Body of pancreas (tissue), 4 donors: ENCODE results near the gene SLC35G1. TPM values are rescaled to one million over a fixed set of nuclear protein-coding genes. Genes with fewer than 3 reads are reported as not detected.

Experiments
- ATAC-seq: fragments of 150-250 bp; one replicate; pipeline ENCODE4 v1.9.1; 2016
- DNase-seq, 4 donors: peaks; one replicate each; pipeline ENCODE4 v3.0.0-alpha.2; 2019
- H3K27ac ChIP-seq, 4 donors: fragments of 200-600 bp; sonication (generic); 1 replicate in 3 of 4; 2 replicates in 1 of 4; pipeline versions ENCODE4 v1.5.1 to v1.6.1; 2016 to 2019; ENCODE audit warnings: mild to moderate bottlenecking in 1 of 4, mixed read lengths in 1 of 4, moderate library complexity in 1 of 4
- H3K27me3 ChIP-seq, 2 donors: fragments of 200-600 bp; sonication (generic); one replicate each; pipeline ENCODE4 v1.6.0; 2016; ENCODE audit warnings: mild to moderate bottlenecking in 1 of 2
- H3K36me3 ChIP-seq, 2 donors: fragments of 200-600 bp; sonication (generic); replicated peaks in 1 of 2; 2 replicates each; pipeline ENCODE4 v1.5.1; 2016; ENCODE audit warnings: low read depth in 2 of 2; ENCODE audit not compliant: insufficient read depth in 1 of 2
- H3K4me1 ChIP-seq: fragments of 200-600 bp; sonication (generic); one replicate; pipeline ENCODE4 v1.6.0; 2016
- H3K4me3 ChIP-seq, 2 donors: fragments of 200-600 bp; sonication (generic); 1 replicate in 1 of 2; 2 replicates in 1 of 2; pipeline ENCODE4 v1.5.1; 2016 to 2019
- H3K9me3 ChIP-seq, 3 donors: fragments of 200-600 bp; sonication (generic); 1 replicate in 2 of 3; 2 replicates in 1 of 3; pipeline ENCODE4 v1.5.1; 2016
- POLR2A ChIP-seq, 3 donors: fragments of 450-650 bp; IDR thresholded peaks; one replicate each; pipeline ENCODE4 v1.6.1; 2016; ENCODE audit warnings: antibody characterized with exemption in 3 of 3, mild to moderate bottlenecking in 2 of 3
- WGBS, 2 donors: methylation state at CpG; one replicate each; pipeline ENCODE4 v1.1.5; 2017; 5-methylcytosine and 5-hydroxymethylcytosine counted together
- intact Hi-C: fragments of 100-400 bp; cut with DNase I; formaldehyde crosslinking; loops from one replicate; pipeline ENCODE4 v1.15.1; 2023
- total RNA-seq, 2 donors: library from RNA; depleted of rRNA; stranded (reverse); fragments of >200 nt; gene quantifications; one replicate each; pipeline ENCODE4 v1.1.0, GENCODE V29; 2016
- TF ChIP-seq, protein P1 (sequence below), 7 experiments: fragments of 450-650 bp in 4 of 7; fragments of 200-600 bp in 3 of 7; sonication (generic) in 3 of 7; IDR thresholded peaks; one replicate each; pipeline ENCODE4 v1.5.1; 2016 to 2019; ENCODE audit warnings: antibody characterized with exemption in 7 of 7

SLC35G1 gene
- total RNA-seq, 2 donors from 2014 or later = 7.0 to 24.1 TPM

DNA sequence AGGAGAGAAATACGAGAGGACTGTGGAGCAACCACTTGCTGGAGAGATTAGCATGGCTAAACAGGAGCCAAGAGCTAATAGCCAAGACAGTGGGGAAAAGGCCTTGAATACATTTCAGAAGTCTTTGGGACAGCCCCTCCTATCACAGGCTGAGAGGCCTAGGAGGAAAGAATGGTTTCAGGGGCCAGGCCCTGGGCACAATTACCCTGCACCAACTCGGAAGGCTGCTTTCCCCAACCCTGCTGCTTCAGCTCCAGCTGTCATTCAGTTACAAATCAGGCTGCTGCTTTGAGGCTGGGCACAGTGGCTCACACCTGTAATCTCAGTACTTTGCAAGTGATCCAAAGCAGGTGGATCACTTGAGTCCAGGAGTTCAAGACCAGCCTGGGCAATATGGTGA lies 32.0 kb upstream of the SLC35G1 start:
- no peaks in the 10 kb centered on the region for H3K9me3 ChIP-seq
- no peak overlapping the region for H3K4me3 ChIP-seq
- H3K4me1 ChIP-seq = no peaks in the 10 kb centered on the region
- 83 to 91% methylated on average over 2 of the region's 2 CpGs for WGBS, 2 donors
- no peak overlapping the region for H3K27ac ChIP-seq
- ATAC-seq (no peak), DNase-seq (no peak)
- no peaks in the 10 kb centered on the region for H3K27me3 ChIP-seq
- intact Hi-C loops = no loop called here
- H3K36me3 ChIP-seq = no peaks in the 10 kb centered on the region
- no peak for TF ChIP-seq POLR2A (IDR thresholded peaks at IDR 0.05)
- TF ChIP-seq, protein P1, sequence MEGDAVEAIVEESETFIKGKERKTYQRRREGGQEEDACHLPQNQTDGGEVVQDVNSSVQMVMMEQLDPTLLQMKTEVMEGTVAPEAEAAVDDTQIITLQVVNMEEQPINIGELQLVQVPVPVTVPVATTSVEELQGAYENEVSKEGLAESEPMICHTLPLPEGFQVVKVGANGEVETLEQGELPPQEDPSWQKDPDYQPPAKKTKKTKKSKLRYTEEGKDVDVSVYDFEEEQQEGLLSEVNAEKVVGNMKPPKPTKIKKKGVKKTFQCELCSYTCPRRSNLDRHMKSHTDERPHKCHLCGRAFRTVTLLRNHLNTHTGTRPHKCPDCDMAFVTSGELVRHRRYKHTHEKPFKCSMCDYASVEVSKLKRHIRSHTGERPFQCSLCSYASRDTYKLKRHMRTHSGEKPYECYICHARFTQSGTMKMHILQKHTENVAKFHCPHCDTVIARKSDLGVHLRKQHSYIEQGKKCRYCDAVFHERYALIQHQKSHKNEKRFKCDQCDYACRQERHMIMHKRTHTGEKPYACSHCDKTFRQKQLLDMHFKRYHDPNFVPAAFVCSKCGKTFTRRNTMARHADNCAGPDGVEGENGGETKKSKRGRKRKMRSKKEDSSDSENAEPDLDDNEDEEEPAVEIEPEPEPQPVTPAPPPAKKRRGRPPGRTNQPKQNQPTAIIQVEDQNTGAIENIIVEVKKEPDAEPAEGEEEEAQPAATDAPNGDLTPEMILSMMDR (IDR thresholded peaks at IDR 0.05) = no peak

DNA sequence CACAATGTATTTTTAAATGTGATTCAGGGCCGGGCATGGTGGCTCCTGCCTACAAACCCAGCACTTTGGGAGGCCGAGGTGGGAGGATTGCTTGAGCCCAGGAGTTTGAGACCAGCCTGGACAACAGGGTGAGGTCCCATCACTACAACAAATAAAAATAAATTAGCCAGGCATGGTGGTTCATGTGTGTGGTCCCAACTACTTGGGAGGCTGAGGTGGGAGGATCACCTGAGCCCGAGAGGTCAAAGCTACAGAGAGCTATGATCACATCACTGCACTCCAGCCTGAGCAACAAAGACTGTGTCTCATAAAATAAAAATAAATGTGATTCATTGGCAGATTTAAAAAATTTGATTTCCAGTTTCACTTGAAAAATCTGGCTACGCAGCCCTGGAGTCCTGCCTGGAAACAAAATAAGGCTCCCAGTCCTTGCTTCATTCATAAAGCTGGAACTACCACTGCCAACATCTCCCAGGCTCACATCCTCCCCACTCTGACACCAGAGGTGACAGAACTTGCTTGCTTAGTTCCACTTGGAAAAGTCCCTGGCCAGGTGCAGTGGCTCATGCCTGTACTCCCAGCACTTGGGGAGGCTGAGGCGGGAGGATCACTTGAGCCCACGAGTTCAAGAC lies 27.9 kb upstream of the SLC35G1 start:
- intact Hi-C loops = no loop called here
- H3K9me3 ChIP-seq = no peaks in the 10 kb centered on the region
- DNase-seq = no peak
- H3K27me3 ChIP-seq = no peaks in the 10 kb centered on the region
- WGBS, 2 donors = 85 to 86% methylated on average over 6 of the region's 6 CpGs
- TF ChIP-seq POLR2A (IDR thresholded peaks at IDR 0.05) = no peak
- TF ChIP-seq, protein P1 (IDR thresholded peaks at IDR 0.05) = no peak
- no peak overlapping the region for H3K4me3 ChIP-seq
- no peak for ATAC-seq
- no peaks in the 10 kb centered on the region for H3K36me3 ChIP-seq
- H3K4me1 ChIP-seq = no peaks in the 10 kb centered on the region
- no peak overlapping the region for H3K27ac ChIP-seq

DNA sequence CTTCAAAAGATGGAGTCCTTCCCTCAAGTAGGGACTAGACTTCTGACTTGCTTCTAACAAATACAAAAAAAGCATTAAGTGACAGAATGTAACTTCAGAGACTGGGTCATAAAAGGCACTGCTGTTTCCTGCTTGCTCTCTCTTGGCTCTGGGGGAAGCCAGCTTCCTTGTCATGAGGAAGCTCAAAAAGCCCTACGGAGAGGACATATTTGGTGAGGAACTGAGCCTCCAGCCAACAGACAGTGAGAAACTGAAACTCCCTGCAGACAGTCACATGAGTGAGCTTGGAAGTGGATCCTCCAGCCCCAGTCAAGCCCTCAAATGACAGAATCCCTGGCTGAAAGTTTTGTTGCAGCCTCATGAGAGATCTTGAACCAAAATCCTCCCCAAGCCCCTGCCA lies 26.3 kb upstream of the SLC35G1 start:
- TF ChIP-seq POLR2A (IDR thresholded peaks at IDR 0.05) = no peak
- TF ChIP-seq, protein P1 (IDR thresholded peaks at IDR 0.05) = no peak
- Histone ChIP-seq H3K4me3 (no peak overlapping the region), H3K36me3 (no peaks in the 10 kb centered on the region), H3K4me1 (no peaks in the 10 kb centered on the region), H3K9me3 (no peaks in the 10 kb centered on the region), H3K27ac (no peak overlapping the region), H3K27me3 (no peaks in the 10 kb centered on the region)
- intact Hi-C loops = no loop called here
- no peak for DNase-seq
- no peak for ATAC-seq
- WGBS, 2 donors = 75 to 90% methylated on average over 1 of the region's 1 CpG

DNA sequence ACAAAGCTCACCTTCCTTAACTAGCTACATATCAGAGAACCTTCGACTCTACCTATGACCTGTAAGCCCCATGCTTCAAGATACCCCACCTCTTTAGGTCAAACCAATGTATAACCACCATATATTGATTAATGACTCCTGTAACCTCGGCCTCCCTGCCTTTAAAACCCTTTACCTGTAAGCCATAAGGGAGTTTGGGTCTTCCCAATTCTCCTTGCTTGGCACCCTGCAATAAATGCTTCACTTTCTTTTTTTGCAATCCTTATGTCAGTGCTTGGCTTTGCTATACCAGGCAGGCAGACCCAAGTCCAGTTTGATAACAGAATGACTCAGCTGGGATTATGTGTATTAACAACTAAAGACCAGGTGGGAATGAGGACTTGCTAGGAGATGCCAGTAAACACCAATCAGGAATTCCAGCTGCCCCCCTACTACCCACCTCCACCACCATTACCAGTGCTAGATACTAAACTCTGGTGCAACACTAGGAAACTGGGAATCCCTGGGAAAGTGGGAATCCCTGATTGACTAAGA lies 22.0 kb upstream of the SLC35G1 start:
- intact Hi-C loops = no loop called here
- TF ChIP-seq, protein P1 (IDR thresholded peaks at IDR 0.05) = no peak
- TF ChIP-seq POLR2A (IDR thresholded peaks at IDR 0.05) = no peak
- Histone ChIP-seq H3K36me3 (no peaks in the 10 kb centered on the region), H3K27me3 (no peaks in the 10 kb centered on the region), H3K4me1 (peaks cover 8% of the 10 kb centered on the region), H3K4me3 (no peak overlapping the region), H3K9me3 (no peaks in the 10 kb centered on the region), H3K27ac (no peak overlapping the region)
- DNase-seq = no peak
- ATAC-seq = no peak
- 67 to 71% methylated on average over 2 of the region's 2 CpGs for WGBS, 2 donors
